CD4-positive, alpha-beta T cell (primary cell): ENCODE data around the gene PHIP. TPM values are rescaled to one million over a fixed set of nuclear protein-coding genes. Genes with fewer than 3 reads are reported as not detected.

ENCODE experiments used
- ATAC-seq: fragments of 200-7000 bp; cut with Tn5 transposase; one replicate; pipeline ENCODE4 v1.10.0; 2022; ENCODE audit warnings: mild to moderate bottlenecking; ENCODE audit not compliant: poor library complexity
- CTCF ChIA-PET: fragments of 350-600 bp; sonication (Branson Sonifier 250); formaldehyde crosslinking; loops from one replicate; lab custom pipeline; 2021; ENCODE audit warnings: antibody characterized with exemption, inconsistent platforms; lab: Charles Lee
- POLR2A ChIA-PET: fragments of 350-600 bp; sonication (Branson Sonifier 250); formaldehyde crosslinking; loops from one replicate; lab custom pipeline; 2021; ENCODE audit warnings: antibody characterized with exemption, inconsistent platforms; lab: Charles Lee
- DNase-seq, 14 experiments: peaks; one replicate each; pipeline ENCODE4 v3.0.0-alpha.2; 2013 to 2020; ENCODE audit warnings: mixed read lengths in 2 of 14
- H3K27ac ChIP-seq, 2 donors: one replicate each; pipeline versions ENCODE4 v1.5.1 to v1.7.0; 2013; ENCODE audit warnings: low read length in 2 of 2, low read depth in 1 of 2, mild to moderate bottlenecking in 1 of 2
- H3K27me3 ChIP-seq, 2 experiments: 1 replicate in 1 of 2; 2 replicates in 1 of 2; pipeline versions ENCODE4 v1.6.1 to v1.7.0; 2013; ENCODE audit warnings: low read length in 2 of 2, control low read depth in 1 of 2, mild to moderate bottlenecking in 1 of 2, moderate library complexity in 1 of 2; ENCODE audit not compliant: insufficient read depth in 2 of 2, control insufficient read depth in 1 of 2
- H3K36me3 ChIP-seq: one replicate; pipeline ENCODE4 v1.6.1; 2013; ENCODE audit warnings: low read length, control low read depth; ENCODE audit not compliant: insufficient read depth
- H3K4me1 ChIP-seq: one replicate; pipeline ENCODE4 v1.6.1; 2013; ENCODE audit warnings: low read length, control low read depth; ENCODE audit not compliant: insufficient read depth
- H3K4me3 ChIP-seq: one replicate; pipeline ENCODE4 v1.5.1; 2013; ENCODE audit warnings: mild to moderate bottlenecking, low read length, moderate library complexity
- H3K9me3 ChIP-seq, 2 experiments: 1 replicate in 1 of 2; 2 replicates in 1 of 2; pipeline versions ENCODE4 v1.6.1 to v1.7.0; 2013; ENCODE audit warnings: low read length in 2 of 2, mild to moderate bottlenecking in 2 of 2, control low read depth in 1 of 2, moderate library complexity in 1 of 2; ENCODE audit not compliant: control insufficient read depth in 1 of 2, insufficient read depth in 1 of 2
- H3K27ac Mint-ChIP-seq: one replicate; pipeline ENCODE4 v1.8.0; 2020; ENCODE audit warnings: mixed read lengths
- H3K27me3 Mint-ChIP-seq: one replicate; pipeline ENCODE4 v1.8.0; 2021; ENCODE audit warnings: mixed read lengths
- H3K36me3 Mint-ChIP-seq: one replicate; pipeline ENCODE4 v1.8.0; 2021; ENCODE audit warnings: low read depth, mixed read lengths
- H3K4me1 Mint-ChIP-seq: one replicate; pipeline ENCODE4 v1.8.0; 2021; ENCODE audit warnings: low read depth, mixed read lengths
- H3K4me3 Mint-ChIP-seq: one replicate; pipeline ENCODE4 v1.8.0; 2020; ENCODE audit warnings: mild to moderate bottlenecking, mixed read lengths
- H3K9me3 Mint-ChIP-seq: one replicate; pipeline ENCODE4 v1.8.0; 2020; ENCODE audit warnings: mixed read lengths
- intact Hi-C, 2 experiments: fragments of 100-400 bp; cut with DNase I in 1 of 2; cut with micrococcal nuclease in 1 of 2; formaldehyde crosslinking; loops; one replicate each; pipeline versions ENCODE4 v1.15.1 to v1.9.0; 2023 to 2025; cut with DNase I, micrococcal nuclease
- total RNA-seq, 174 experiments: library from RNA in 2 of 174; stranded (reverse) in 2 of 174; gene quantifications; one replicate each; pipeline ENCODE4 v1.2.3 and lab custom pipeline; 2021 to 2026
- TF ChIP-seq, protein P1 (sequence below): fragments of 200-600 bp; IDR thresholded peaks from one replicate; pipeline ENCODE4 v1.8.0; 2022; ENCODE audit warnings: antibody characterized with exemption, mild to moderate bottlenecking

Gene PHIP
- total RNA-seq, 2 experiments from 2014 or later, result 35.7 to 36.9 TPM

DNA sequence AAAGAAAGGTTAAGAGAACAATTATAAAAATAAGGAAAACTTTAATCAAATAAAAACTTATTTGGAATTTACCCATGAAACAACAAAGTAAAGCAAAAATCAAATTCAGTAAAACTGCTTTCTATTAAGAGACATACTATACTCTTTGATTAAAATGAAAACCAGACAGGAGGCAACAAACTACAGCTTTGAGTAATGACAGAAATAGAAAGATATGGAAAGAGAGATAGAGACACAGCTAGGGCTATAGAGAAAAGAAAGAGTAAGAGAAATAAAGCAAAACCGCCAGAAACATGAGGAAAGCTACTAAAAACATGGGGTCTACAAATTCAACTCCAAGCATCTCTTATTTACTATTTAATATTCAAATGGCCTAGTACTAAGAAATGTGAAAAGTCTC is 67.6 kb downstream of the PHIP start:
- peaks cover 40% of the 10 kb centered on the region for H3K36me3 ChIP-seq
- ChIA-PET POLR2A (interaction anchor here (0.6 kb wide), 1 partner anchor 68 kb away, joined by 3 read pairs; the partner anchor contains the start of gene PHIP), CTCF (no interaction called here)
- H3K4me1 ChIP-seq, result no peaks in the 10 kb centered on the region
- H3K9me3 Mint-ChIP-seq, result no peaks in the 10 kb centered on the region
- TF ChIP-seq, protein P1, sequence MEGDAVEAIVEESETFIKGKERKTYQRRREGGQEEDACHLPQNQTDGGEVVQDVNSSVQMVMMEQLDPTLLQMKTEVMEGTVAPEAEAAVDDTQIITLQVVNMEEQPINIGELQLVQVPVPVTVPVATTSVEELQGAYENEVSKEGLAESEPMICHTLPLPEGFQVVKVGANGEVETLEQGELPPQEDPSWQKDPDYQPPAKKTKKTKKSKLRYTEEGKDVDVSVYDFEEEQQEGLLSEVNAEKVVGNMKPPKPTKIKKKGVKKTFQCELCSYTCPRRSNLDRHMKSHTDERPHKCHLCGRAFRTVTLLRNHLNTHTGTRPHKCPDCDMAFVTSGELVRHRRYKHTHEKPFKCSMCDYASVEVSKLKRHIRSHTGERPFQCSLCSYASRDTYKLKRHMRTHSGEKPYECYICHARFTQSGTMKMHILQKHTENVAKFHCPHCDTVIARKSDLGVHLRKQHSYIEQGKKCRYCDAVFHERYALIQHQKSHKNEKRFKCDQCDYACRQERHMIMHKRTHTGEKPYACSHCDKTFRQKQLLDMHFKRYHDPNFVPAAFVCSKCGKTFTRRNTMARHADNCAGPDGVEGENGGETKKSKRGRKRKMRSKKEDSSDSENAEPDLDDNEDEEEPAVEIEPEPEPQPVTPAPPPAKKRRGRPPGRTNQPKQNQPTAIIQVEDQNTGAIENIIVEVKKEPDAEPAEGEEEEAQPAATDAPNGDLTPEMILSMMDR, result no peak
- ATAC-seq (no peak), DNase-seq (no peak)
- H3K27ac ChIP-seq, result no peak overlapping the region
- H3K36me3 Mint-ChIP-seq, result peaks cover 90% of the 10 kb centered on the region
- H3K27ac Mint-ChIP-seq, result no peak overlapping the region
- no peaks in the 10 kb centered on the region for H3K9me3 ChIP-seq
- no peak overlapping the region for H3K4me3 Mint-ChIP-seq
- no peaks in the 10 kb centered on the region for H3K27me3 Mint-ChIP-seq
- intact Hi-C loops, result no loop called here
- no peak overlapping the region for H3K4me3 ChIP-seq
- no peaks in the 10 kb centered on the region for H3K27me3 ChIP-seq
- H3K4me1 Mint-ChIP-seq, result peaks cover 8% of the 10 kb centered on the region

DNA sequence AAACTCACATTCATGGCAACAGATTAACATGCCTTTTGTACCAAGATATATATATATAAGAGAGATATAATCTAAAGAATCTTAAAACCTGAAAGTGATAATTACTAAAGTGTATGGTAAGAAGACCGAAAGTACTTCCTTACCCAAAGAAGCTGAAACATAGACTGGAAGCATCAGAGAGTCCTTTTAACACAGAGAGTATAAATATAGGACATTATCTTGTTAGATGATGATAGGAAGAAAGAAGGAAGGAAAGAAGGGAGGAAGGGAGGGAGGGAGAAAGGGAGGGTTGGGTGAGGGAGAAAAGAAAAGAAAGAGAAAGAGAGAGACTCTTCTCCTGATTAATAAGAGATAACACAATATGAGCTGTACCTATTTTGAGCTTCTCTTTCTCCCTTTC is 68.2 kb downstream of the PHIP start:
- CTCF ChIA-PET, result no interaction called here
- H3K4me3 Mint-ChIP-seq, result no peak overlapping the region

DNA sequence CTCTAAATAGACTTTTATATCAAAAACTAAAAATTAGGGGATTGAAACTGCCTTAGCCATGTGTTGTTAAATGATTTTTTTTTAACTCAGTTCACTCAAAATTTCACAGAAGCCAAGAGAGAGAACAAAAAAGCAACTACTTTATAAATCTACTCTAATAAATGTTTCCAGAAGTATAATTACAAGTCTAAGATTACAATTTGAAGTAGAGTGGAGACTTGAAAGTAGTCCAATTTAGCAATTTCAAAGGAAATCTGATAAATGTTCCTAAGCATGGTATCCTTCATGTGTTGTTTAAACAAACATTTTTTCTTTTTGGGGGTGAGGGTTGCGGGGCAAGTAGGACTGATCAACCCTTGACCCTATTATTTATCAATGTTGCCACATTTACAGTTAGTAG is 72.6 kb downstream of the PHIP start:
- CTCF ChIA-PET, result no interaction called here
- Mint-ChIP-seq H3K36me3 (peaks cover 89% of the 10 kb centered on the region), H3K27ac (peak overlapping the region; percentile 39), H3K4me3 (no peak overlapping the region), H3K4me1 (peaks cover 4% of the 10 kb centered on the region), H3K9me3 (no peaks in the 10 kb centered on the region), H3K27me3 (no peaks in the 10 kb centered on the region)
- no peak overlapping the region for H3K27ac ChIP-seq
- DNase-seq (no peak), ATAC-seq (no peak)
- no peak overlapping the region for H3K4me3 ChIP-seq
- H3K4me1 ChIP-seq, result no peaks in the 10 kb centered on the region
- intact Hi-C loops, result loop anchor here in 1 of 2 experiments (10.0 kb wide), 1 partner anchor 49 kb away; no protein-coding TSS in a partner anchor
- peaks cover 54% of the 10 kb centered on the region for H3K36me3 ChIP-seq
- no peaks in the 10 kb centered on the region for H3K27me3 ChIP-seq
- H3K9me3 ChIP-seq, result no peaks in the 10 kb centered on the region
- POLR2A ChIA-PET, result no interaction called here
- TF ChIP-seq, protein P1, result no peak

More for the DNA sequence above, 68.2 kb downstream of the PHIP start:
- peaks cover 35% of the 10 kb centered on the region for H3K36me3 ChIP-seq
- no peaks in the 10 kb centered on the region for H3K27me3 ChIP-seq
- H3K4me1 ChIP-seq, result no peaks in the 10 kb centered on the region
- Mint-ChIP-seq H3K4me1 (peaks cover 5% of the 10 kb centered on the region), H3K9me3 (no peaks in the 10 kb centered on the region), H3K36me3 (peaks cover 89% of the 10 kb centered on the region), H3K27ac (no peak overlapping the region), H3K27me3 (no peaks in the 10 kb centered on the region)
- TF ChIP-seq, protein P1, result no peak
- ATAC-seq (no peak), DNase-seq (no peak)
- intact Hi-C loops, result loop anchor here in 1 of 2 experiments (10.0 kb wide), 1 partner anchor 45 kb away; no protein-coding TSS in a partner anchor
- H3K4me3 ChIP-seq, result no peak overlapping the region
- POLR2A ChIA-PET, result interaction anchor here (0.6 kb wide), 1 partner anchor 68 kb away, joined by 3 read pairs; the partner anchor contains the start of gene PHIP
- no peak overlapping the region for H3K27ac ChIP-seq
- H3K9me3 ChIP-seq, result no peaks in the 10 kb centered on the region
